Upper lobe of right lung (tissue), 1 donor: ENCODE data around the gene PRKG1. TPM values are rescaled to one million over a fixed set of nuclear protein-coding genes. Genes with fewer than 3 reads are reported as not detected.

Source experiments
- ATAC-seq: fragments of 200-7000 bp; cut with Tn5 transposase; one replicate; pipeline ENCODE4 v1.9.1; 2020; ENCODE audit warnings: mild to moderate bottlenecking, moderate library complexity
- DNase-seq: peaks from one replicate; pipeline ENCODE4 v3.0.0-alpha.2; 2020
- H3K27ac ChIP-seq: fragments of 200-600 bp; one replicate; pipeline ENCODE4 v1.8.0; 2022
- H3K27me3 ChIP-seq: fragments of 200-600 bp; one replicate; pipeline ENCODE4 v1.8.0; 2022; ENCODE audit warnings: mild to moderate bottlenecking
- H3K36me3 ChIP-seq: fragments of 200-600 bp; one replicate; pipeline ENCODE4 v1.8.0; 2022
- H3K4me1 ChIP-seq: fragments of 200-600 bp; one replicate; pipeline ENCODE4 v1.8.0; 2022
- H3K4me3 ChIP-seq: fragments of 200-600 bp; one replicate; pipeline ENCODE4 v1.8.0; 2022; ENCODE audit warnings: mild to moderate bottlenecking
- H3K9me3 ChIP-seq: fragments of 200-600 bp; one replicate; pipeline ENCODE4 v1.8.0; 2022
- CTCF ChIP-seq: fragments of 200-600 bp; IDR thresholded peaks from one replicate; pipeline ENCODE4 v1.8.0; 2022; ENCODE audit warnings: antibody characterized with exemption
- intact Hi-C: fragments of 100-400 bp; cut with DNase I; formaldehyde crosslinking; loops from one replicate; pipeline ENCODE4 v1.11.0; 2022
- total RNA-seq: library from RNA; stranded (reverse); fragmentation: NEBNext Ultra II Directional; extraction: Animal tissue kit (Norgen Biotek cat#: 25700); gene quantifications from one replicate; pipeline ENCODE4 v1.2.1, GENCODE V29; 2021
- donor health status: DM: no; HTN: yes; CAD: no; lungs with severe emphysema.

PRKG1 gene
- total RNA-seq, 1 donor from 2014 or later: 30.0 TPM

GRCh38 chr10:52332815-52333214, 1258.5 kb downstream of the PRKG1 start:
- no peak for TF ChIP-seq CTCF
- Histone ChIP-seq H3K27me3 (no peaks in the 10 kb centered on the region), H3K9me3 (no peaks in the 10 kb centered on the region), H3K27ac (no peak overlapping the region), H3K36me3 (no peaks in the 10 kb centered on the region), H3K4me3 (no peak overlapping the region), H3K4me1 (no peaks in the 10 kb centered on the region)
- ATAC-seq: no peak
- DNase-seq: no peak
- intact Hi-C loops: no loop called here

- Histone ChIP-seq H3K27me3 (no peaks in the 10 kb centered on the region), H3K4me1 (no peaks in the 10 kb centered on the region), H3K27ac (no peak overlapping the region), H3K4me3 (no peak overlapping the region), H3K36me3 (no peaks in the 10 kb centered on the region), H3K9me3 (no peaks in the 10 kb centered on the region)
- ATAC-seq (no peak), DNase-seq (no peak)
- intact Hi-C loops: no loop called here
- TF ChIP-seq CTCF: no peak
Measured at GRCh38 chr10:52334595-52334994, 1260.3 kb downstream of the PRKG1 start.

GRCh38 chr10:52335665-52336064, 1261.4 kb downstream of the PRKG1 start:
- no peaks in the 10 kb centered on the region for H3K9me3 ChIP-seq
- no peaks in the 10 kb centered on the region for H3K4me1 ChIP-seq
- TF ChIP-seq CTCF: no peak
- no peak for ATAC-seq
- intact Hi-C loops: no loop called here
- DNase-seq: no peak
- H3K27ac ChIP-seq: no peak overlapping the region
- H3K27me3 ChIP-seq: no peaks in the 10 kb centered on the region
- H3K36me3 ChIP-seq: no peaks in the 10 kb centered on the region
- no peak overlapping the region for H3K4me3 ChIP-seq

GRCh38 chr10:52337225-52337624, 1262.9 kb downstream of the PRKG1 start:
- ATAC-seq: no peak

GRCh38 chr10:52343439-52343838, 1269.2 kb downstream of the PRKG1 start:
- intact Hi-C loops: no loop called here
- ATAC-seq: no peak
- H3K27ac ChIP-seq: no peak overlapping the region

More at GRCh38 chr10:52337225-52337624, 1262.9 kb downstream of the PRKG1 start:
- no peaks in the 10 kb centered on the region for H3K36me3 ChIP-seq
- DNase-seq: no peak
- intact Hi-C loops: no loop called here
- H3K4me1 ChIP-seq: no peaks in the 10 kb centered on the region
- H3K27me3 ChIP-seq: no peaks in the 10 kb centered on the region
- TF ChIP-seq CTCF: no peak
- H3K4me3 ChIP-seq: no peak overlapping the region
- H3K27ac ChIP-seq: no peak overlapping the region
- no peaks in the 10 kb centered on the region for H3K9me3 ChIP-seq

More at GRCh38 chr10:52343439-52343838, 1269.2 kb downstream of the PRKG1 start:
- no peaks in the 10 kb centered on the region for H3K27me3 ChIP-seq
- H3K36me3 ChIP-seq: no peaks in the 10 kb centered on the region
- H3K4me3 ChIP-seq: no peak overlapping the region
- TF ChIP-seq CTCF: no peak
- DNase-seq: no peak
- no peaks in the 10 kb centered on the region for H3K4me1 ChIP-seq
- no peaks in the 10 kb centered on the region for H3K9me3 ChIP-seq
